K562 (cell line): ENCODE data around the gene RHD. TPM values are rescaled to one million over a fixed set of nuclear protein-coding genes. Genes with fewer than 3 reads are reported as not detected.
A peak's percentile ranks its signal among the peaks of the same experiment; 100 is the strongest.

Experiments used
- ATF7 ChIP-seq: fragments of 450-650 bp; IDR thresholded peaks from 2 replicates; pipeline ENCODE4 v1.7.1; 2014; ENCODE audit warnings: mild to moderate bottlenecking, moderate library complexity
- BRCA1 ChIP-seq, 2 experiments: fragments of 450-650 bp in 1 of 2; sonication (generic) in 1 of 2; formaldehyde crosslinking in 1 of 2; IDR thresholded peaks; 2 replicates each; pipeline versions ENCODE4 v1.5.0 to v1.6.1; 2017 to 2020; ENCODE audit warnings: mild to moderate bottlenecking in 1 of 2, missing genetic modification reagents in 1 of 2
- EWSR1 ChIP-seq: fragments of 450-650 bp; IDR thresholded peaks from 2 replicates; pipeline ENCODE4 v1.6.1; 2018; ENCODE audit warnings: borderline replicate concordance, mild to moderate bottlenecking, low read depth, moderate library complexity; ENCODE audit not compliant: partially characterized antibody
- HDGF ChIP-seq: fragments of 450-650 bp; IDR thresholded peaks from 2 replicates; pipeline ENCODE4 v1.6.1; 2016
- KAT7 ChIP-seq: sonication (generic); formaldehyde crosslinking; IDR thresholded peaks from 2 replicates; pipeline ENCODE4 v1.8.0; 2022; ENCODE audit warnings: missing genetic modification reagents, mild to moderate bottlenecking, borderline replicate concordance
- MECOM ChIP-seq: fragments of 250-450 bp; sonication (Bioruptor Pico); IDR thresholded peaks from 2 replicates; pipeline ENCODE4 v1.8.0; 2022; ENCODE audit warnings: inconsistent platforms
- MEF2A ChIP-seq: IDR thresholded peaks from 2 replicates; pipeline ENCODE4 v1.6.1; 2011; ENCODE audit warnings: low read depth, mild to moderate bottlenecking, low read length, moderate library complexity; ENCODE audit not compliant: control insufficient read depth
- POLR2H ChIP-seq: IDR thresholded peaks from 2 replicates; pipeline ENCODE4 v1.6.1; 2016; ENCODE audit warnings: missing genetic modification characterization, low read depth, mild to moderate bottlenecking, control low read depth, missing compliant biosample characterization, moderate library complexity
- SAFB ChIP-seq: fragments of 200-400 bp; formaldehyde crosslinking; IDR thresholded peaks from 2 replicates; pipeline ENCODE4 v1.6.1; 2017; ENCODE audit warnings: low read depth, low read length, borderline replicate concordance
- SMARCA5 ChIP-seq: fragments of 450-650 bp; IDR thresholded peaks from 2 replicates; pipeline ENCODE4 v1.6.1; 2016
- ZFP30 ChIP-seq: fragments of 250-450 bp; sonication (Bioruptor Pico); IDR thresholded peaks from 2 replicates; pipeline ENCODE4 v1.8.0; 2022; ENCODE audit warnings: moderate library complexity, mild to moderate bottlenecking, inconsistent platforms, borderline replicate concordance
- ZKSCAN8 ChIP-seq: fragments of 200-800 bp; sonication (Bioruptor generic); IDR thresholded peaks from 2 replicates; pipeline ENCODE4 v1.6.1; 2016; ENCODE audit warnings: missing genetic modification characterization, missing compliant biosample characterization
- ZNF133 ChIP-seq: fragments of 250-450 bp; sonication (Bioruptor Pico); IDR thresholded peaks from 2 replicates; pipeline ENCODE4 v1.4.0; 2020; ENCODE audit warnings: mild to moderate bottlenecking
- ZNF778 ChIP-seq: fragments of 450-650 bp; formaldehyde crosslinking; IDR thresholded peaks from 2 replicates; pipeline ENCODE4 v1.4.0; 2020; ENCODE audit warnings: mild to moderate bottlenecking, moderate library complexity
- polyA plus RNA-seq, 8 experiments: library from polyadenylated mRNA; depleted of rRNA in 4 of 8; stranded (reverse) in 5 of 8; unstranded in 3 of 8; fragments of >200 nt; fragmentation: Nextera tagmentation in 2 of 8; fragmentation: Illumina TruSeq in 1 of 8; extraction: Ambion mirVana in 2 of 8; extraction: Trizol in 1 of 8; gene quantifications; 2 replicates each; pipeline versions ENCODE4 v1.2.1 to v1.2.3, GENCODE V29; 2011 to 2014; ENCODE audit warnings: inconsistent platforms in 1 of 8, missing spikeins in 1 of 8
- total RNA-seq, 7 experiments: library from RNA; depleted of rRNA in 6 of 7; stranded (reverse); fragments of >200 nt in 6 of 7; fragmentation: Illumina TruSeq in 2 of 7; extraction: Trizol in 2 of 7; gene quantifications; 2 replicates each; pipeline versions ENCODE4 v1.2.1 to v1.2.3, GENCODE V29; 2011 to 2021; ENCODE audit warnings: low replicate concordance in 1 of 7
- TF ChIP-seq, protein P1 (sequence below): fragments of 150-350 bp; conservative IDR thresholded peaks from 2 replicates; pipeline ENCODE4 v1.6.1; 2014; ENCODE audit warnings: low read length
- TF ChIP-seq, protein P2 (sequence below): IDR thresholded peaks from 2 replicates; pipeline ENCODE4 v1.6.1; 2011; ENCODE audit warnings: borderline replicate concordance, low read depth, mild to moderate bottlenecking, moderate library complexity, low read length; ENCODE audit not compliant: insufficient read depth, poor library complexity, severe bottlenecking
- TF ChIP-seq, protein P3 (sequence below): fragments of 450-650 bp; IDR thresholded peaks from 2 replicates; pipeline ENCODE4 v1.7.1; 2018; ENCODE audit warnings: mild to moderate bottlenecking, low read depth; ENCODE audit not compliant: partially characterized antibody
- TF ChIP-seq, protein P4 (sequence below): sonication (generic); formaldehyde crosslinking; IDR thresholded peaks from 2 replicates; pipeline ENCODE4 v1.9.0; 2022; ENCODE audit warnings: mild to moderate bottlenecking, missing genetic modification reagents

The RHD gene
- total and polyA plus RNA-seq, 9 of the 15 experiments (the other 6 are each of a cell fraction or from before 2014, with no cell fraction given): 8.8 to 32.4 (median 15.0) TPM

DNA sequence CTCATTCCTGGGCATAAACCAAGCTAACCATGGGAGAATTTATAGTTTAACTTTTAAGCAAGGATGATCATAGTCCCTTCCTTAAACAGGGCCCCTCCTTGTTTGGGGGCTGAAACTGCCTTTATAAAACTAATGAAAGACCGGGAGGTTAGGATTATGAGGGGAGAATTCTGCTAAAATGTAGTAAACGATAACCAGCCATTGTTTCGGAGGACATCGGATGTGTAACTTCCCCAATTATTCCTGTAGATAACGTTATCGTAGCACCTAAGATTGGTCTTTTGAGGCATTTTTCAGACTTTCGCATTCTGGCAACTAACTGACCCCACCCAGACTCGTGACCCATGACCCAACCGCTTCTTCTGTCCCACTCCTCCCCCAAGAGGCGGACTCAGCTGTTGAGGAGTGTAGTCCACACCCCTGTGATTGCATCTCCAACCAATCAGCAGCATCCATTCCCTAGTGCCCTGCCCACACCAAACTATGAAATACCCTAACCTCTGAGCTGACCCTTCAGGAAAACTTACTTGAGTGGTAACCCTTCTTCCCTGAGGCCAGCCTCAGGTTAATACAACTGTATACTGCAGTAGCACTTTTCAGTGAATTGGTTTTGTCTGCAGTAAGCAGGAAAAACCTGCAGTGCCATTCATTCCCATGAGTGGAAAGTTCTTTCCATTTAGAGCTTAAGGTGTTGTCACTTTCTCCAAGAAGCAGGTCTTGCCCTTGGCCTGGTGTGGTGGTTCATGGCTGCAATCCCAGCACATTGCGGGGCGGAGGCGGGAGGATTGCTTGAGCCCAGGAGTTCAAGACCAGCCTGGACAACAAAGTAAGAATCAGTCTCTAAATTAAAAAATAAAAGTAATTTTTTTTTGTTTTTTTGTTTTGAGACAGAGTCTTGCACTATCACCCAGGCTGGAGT is 39.2 kb upstream of the RHD start (continued):
- peak; percentile 83 for TF ChIP-seq ATF7
- TF ChIP-seq, protein P1, sequence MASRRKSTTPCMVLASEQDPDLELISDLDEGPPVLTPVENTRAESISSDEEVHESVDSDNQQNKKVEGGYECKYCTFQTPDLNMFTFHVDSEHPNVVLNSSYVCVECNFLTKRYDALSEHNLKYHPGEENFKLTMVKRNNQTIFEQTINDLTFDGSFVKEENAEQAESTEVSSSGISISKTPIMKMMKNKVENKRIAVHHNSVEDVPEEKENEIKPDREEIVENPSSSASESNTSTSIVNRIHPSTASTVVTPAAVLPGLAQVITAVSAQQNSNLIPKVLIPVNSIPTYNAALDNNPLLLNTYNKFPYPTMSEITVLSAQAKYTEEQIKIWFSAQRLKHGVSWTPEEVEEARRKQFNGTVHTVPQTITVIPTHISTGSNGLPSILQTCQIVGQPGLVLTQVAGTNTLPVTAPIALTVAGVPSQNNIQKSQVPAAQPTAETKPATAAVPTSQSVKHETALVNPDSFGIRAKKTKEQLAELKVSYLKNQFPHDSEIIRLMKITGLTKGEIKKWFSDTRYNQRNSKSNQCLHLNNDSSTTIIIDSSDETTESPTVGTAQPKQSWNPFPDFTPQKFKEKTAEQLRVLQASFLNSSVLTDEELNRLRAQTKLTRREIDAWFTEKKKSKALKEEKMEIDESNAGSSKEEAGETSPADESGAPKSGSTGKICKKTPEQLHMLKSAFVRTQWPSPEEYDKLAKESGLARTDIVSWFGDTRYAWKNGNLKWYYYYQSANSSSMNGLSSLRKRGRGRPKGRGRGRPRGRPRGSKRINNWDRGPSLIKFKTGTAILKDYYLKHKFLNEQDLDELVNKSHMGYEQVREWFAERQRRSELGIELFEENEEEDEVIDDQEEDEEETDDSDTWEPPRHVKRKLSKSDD: no peak
- TF ChIP-seq, protein P2, sequence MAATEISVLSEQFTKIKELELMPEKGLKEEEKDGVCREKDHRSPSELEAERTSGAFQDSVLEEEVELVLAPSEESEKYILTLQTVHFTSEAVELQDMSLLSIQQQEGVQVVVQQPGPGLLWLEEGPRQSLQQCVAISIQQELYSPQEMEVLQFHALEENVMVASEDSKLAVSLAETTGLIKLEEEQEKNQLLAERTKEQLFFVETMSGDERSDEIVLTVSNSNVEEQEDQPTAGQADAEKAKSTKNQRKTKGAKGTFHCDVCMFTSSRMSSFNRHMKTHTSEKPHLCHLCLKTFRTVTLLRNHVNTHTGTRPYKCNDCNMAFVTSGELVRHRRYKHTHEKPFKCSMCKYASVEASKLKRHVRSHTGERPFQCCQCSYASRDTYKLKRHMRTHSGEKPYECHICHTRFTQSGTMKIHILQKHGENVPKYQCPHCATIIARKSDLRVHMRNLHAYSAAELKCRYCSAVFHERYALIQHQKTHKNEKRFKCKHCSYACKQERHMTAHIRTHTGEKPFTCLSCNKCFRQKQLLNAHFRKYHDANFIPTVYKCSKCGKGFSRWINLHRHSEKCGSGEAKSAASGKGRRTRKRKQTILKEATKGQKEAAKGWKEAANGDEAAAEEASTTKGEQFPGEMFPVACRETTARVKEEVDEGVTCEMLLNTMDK: no peak
- TF ChIP-seq, protein P3, sequence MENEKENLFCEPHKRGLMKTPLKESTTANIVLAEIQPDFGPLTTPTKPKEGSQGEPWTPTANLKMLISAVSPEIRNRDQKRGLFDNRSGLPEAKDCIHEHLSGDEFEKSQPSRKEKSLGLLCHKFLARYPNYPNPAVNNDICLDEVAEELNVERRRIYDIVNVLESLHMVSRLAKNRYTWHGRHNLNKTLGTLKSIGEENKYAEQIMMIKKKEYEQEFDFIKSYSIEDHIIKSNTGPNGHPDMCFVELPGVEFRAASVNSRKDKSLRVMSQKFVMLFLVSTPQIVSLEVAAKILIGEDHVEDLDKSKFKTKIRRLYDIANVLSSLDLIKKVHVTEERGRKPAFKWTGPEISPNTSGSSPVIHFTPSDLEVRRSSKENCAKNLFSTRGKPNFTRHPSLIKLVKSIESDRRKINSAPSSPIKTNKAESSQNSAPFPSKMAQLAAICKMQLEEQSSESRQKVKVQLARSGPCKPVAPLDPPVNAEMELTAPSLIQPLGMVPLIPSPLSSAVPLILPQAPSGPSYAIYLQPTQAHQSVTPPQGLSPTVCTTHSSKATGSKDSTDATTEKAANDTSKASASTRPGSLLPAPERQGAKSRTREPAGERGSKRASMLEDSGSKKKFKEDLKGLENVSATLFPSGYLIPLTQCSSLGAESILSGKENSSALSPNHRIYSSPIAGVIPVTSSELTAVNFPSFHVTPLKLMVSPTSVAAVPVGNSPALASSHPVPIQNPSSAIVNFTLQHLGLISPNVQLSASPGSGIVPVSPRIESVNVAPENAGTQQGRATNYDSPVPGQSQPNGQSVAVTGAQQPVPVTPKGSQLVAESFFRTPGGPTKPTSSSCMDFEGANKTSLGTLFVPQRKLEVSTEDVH: no peak
- peak; percentile 94 for TF ChIP-seq POLR2H
- no peak for TF ChIP-seq ZFP30 (CRISPR knock-in tag)
- 0 out of 2 replicates have a peak, but pooled peaks have one; percentile 1 for TF ChIP-seq MECOM (CRISPR knock-in tag)
- peak; percentile 39; the same call in 1 of the 2 replicates for TF ChIP-seq ZKSCAN8 (CRISPR knock-in tag)
- 0 out of 2 replicates have a peak, but pooled peaks have one; percentile 10 for TF ChIP-seq SMARCA5
- no peak for TF ChIP-seq MEF2A
- TF ChIP-seq, protein P4, sequence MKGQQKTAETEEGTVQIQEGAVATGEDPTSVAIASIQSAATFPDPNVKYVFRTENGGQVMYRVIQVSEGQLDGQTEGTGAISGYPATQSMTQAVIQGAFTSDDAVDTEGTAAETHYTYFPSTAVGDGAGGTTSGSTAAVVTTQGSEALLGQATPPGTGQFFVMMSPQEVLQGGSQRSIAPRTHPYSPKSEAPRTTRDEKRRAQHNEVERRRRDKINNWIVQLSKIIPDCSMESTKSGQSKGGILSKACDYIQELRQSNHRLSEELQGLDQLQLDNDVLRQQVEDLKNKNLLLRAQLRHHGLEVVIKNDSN (CRISPR knock-in tag): peak; percentile 82
- TF ChIP-seq HDGF: peak; percentile 61
- TF ChIP-seq SAFB: no peak
- TF ChIP-seq EWSR1: no peak
- TF ChIP-seq BRCA1 (IDR thresholded peaks at IDR 0.05): no peak
- TF ChIP-seq BRCA1 (CRISPR knock-in tag; IDR thresholded peaks at IDR 0.05): no peak
- no peak for TF ChIP-seq ZNF778 (CRISPR knock-in tag)
- peak; percentile 80; the same call in 1 of the 2 replicates for TF ChIP-seq KAT7
- TF ChIP-seq ZNF133: no peak
